IMR-90 (cell line): ENCODE measurements around the gene RAPGEF5. TPM values are rescaled to one million over a fixed set of nuclear protein-coding genes. Genes with fewer than 3 reads are reported as not detected.

ENCODE experiments used
- ATAC-seq: fragments of 200-7000 bp; cut with Tn5 transposase; 2 replicates; pipeline ENCODE4 v1.9.1; 2020; ENCODE audit warnings: low read depth, mild to moderate bottlenecking, moderate library complexity
- BruUV-seq: library from RNA; stranded (reverse); fragments of 400-500 nt; replicated peaks from 2 replicates; lab custom pipeline; 2021; lab: Mats Ljungman, UMichigan
- CTCF ChIA-PET: fragments of 300-600 bp; formaldehyde crosslinking; extraction: SDS; loops from one replicate; lab custom pipeline; 2021; ENCODE audit warnings: antibody characterized with exemption; lab: Yijun Ruan, JAX
- POLR2A ChIA-PET: fragments of 300-600 bp; sonication (Branson Sonifier 250); formaldehyde crosslinking; loops from one replicate; lab custom pipeline; 2022; ENCODE audit warnings: antibody characterized with exemption; ENCODE audit not compliant: unreplicated experiment; lab: Charles Lee
- DNase-seq: peaks from one replicate; pipeline ENCODE4 v3.0.0; 2013
- H2AFZ ChIP-seq: replicated peaks from 2 replicates; pipeline ENCODE3; 2013; ENCODE audit warnings: low read length, mild to moderate bottlenecking; ENCODE audit not compliant: poor library complexity
- H2AK5ac ChIP-seq: 2 replicates; pipeline ENCODE4 v1.6.1; 2013; ENCODE audit warnings: low read depth, low read length, inconsistent platforms
- H2AK9ac ChIP-seq: replicated peaks from 2 replicates; pipeline ENCODE3; 2013; ENCODE audit warnings: mild to moderate bottlenecking, low read depth, low read length, moderate library complexity; ENCODE audit not compliant: poor library complexity
- H2BK120ac ChIP-seq: 2 replicates; pipeline ENCODE4 v1.6.1; 2013; ENCODE audit warnings: low read depth, low read length, inconsistent platforms
- H2BK15ac ChIP-seq: 3 replicates; pipeline ENCODE4 v1.6.1; 2013; ENCODE audit warnings: low read depth, low read length, inconsistent platforms
- H2BK20ac ChIP-seq: 2 replicates; pipeline ENCODE4 v1.6.1; 2013; ENCODE audit warnings: low read depth, mild to moderate bottlenecking, inconsistent platforms, low read length, moderate library complexity
- H2BK5ac ChIP-seq: 2 replicates; pipeline ENCODE4 v1.6.1; 2013; ENCODE audit warnings: mild to moderate bottlenecking, low read depth, low read length, inconsistent platforms; ENCODE audit not compliant: poor library complexity, severe bottlenecking
- H3K14ac ChIP-seq: replicated peaks from 2 replicates; pipeline ENCODE4 v1.6.1; 2013; ENCODE audit warnings: low read depth, low read length, inconsistent platforms
- H3K18ac ChIP-seq: 2 replicates; pipeline ENCODE4 v1.6.1; 2013; ENCODE audit warnings: low read depth, low read length, control low read depth
- H3K23ac ChIP-seq: 2 replicates; pipeline ENCODE4 v1.6.1; 2013; ENCODE audit warnings: low read depth, low read length, inconsistent platforms
- H3K27ac ChIP-seq: 2 replicates; pipeline ENCODE4 v1.5.1; 2013; ENCODE audit warnings: mild to moderate bottlenecking, control low read depth, low read length; ENCODE audit not compliant: insufficient read depth
- H3K27me3 ChIP-seq: 2 replicates; pipeline ENCODE4 v1.6.1; 2013; ENCODE audit warnings: low read length; ENCODE audit not compliant: control insufficient read depth, insufficient read depth
- H3K36me3 ChIP-seq: 2 replicates; pipeline ENCODE4 v1.6.1; 2013; ENCODE audit warnings: low read length, mixed read lengths; ENCODE audit not compliant: control insufficient read depth, insufficient read depth
- H3K4ac ChIP-seq: 2 replicates; pipeline ENCODE4 v1.6.1; 2013; ENCODE audit warnings: low read depth, low read length, inconsistent platforms
- H3K4me1 ChIP-seq: 2 replicates; pipeline ENCODE4 v1.6.1; 2013; ENCODE audit warnings: low read length, mixed read lengths; ENCODE audit not compliant: control insufficient read depth, insufficient read depth
- H3K4me2 ChIP-seq: 2 replicates; pipeline ENCODE4 v1.6.1; 2013; ENCODE audit warnings: low read depth, mild to moderate bottlenecking, control low read depth, low read length, moderate library complexity
- H3K4me3 ChIP-seq: 2 replicates; pipeline ENCODE4 v1.5.1; 2013; ENCODE audit warnings: low read depth, mild to moderate bottlenecking, control low read depth, low read length, moderate library complexity; ENCODE audit not compliant: insufficient read depth
- H3K56ac ChIP-seq: 2 replicates; pipeline ENCODE4 v1.6.1; 2013; ENCODE audit warnings: low read length, inconsistent platforms; ENCODE audit not compliant: insufficient read depth; ENCODE audit errors: extremely low read depth
- H3K79me1 ChIP-seq, 2 experiments: 2 replicates each; pipeline ENCODE4 v1.6.1; 2013; ENCODE audit warnings: low read length in 2 of 2, inconsistent platforms in 1 of 2, low read depth in 1 of 2
- H3K9ac ChIP-seq: 2 replicates; pipeline ENCODE4 v1.6.1; 2013; ENCODE audit warnings: low read depth, low read length, control low read depth
- H3K9me1 ChIP-seq: 2 replicates; pipeline ENCODE4 v1.6.1; 2013; ENCODE audit warnings: low read length, inconsistent platforms; ENCODE audit not compliant: insufficient read depth
- H3K9me3 ChIP-seq: 2 replicates; pipeline ENCODE4 v1.6.1; 2013; ENCODE audit warnings: low read length; ENCODE audit not compliant: control insufficient read depth, insufficient read depth
- H4K20me1 ChIP-seq: 2 replicates; pipeline ENCODE4 v1.6.1; 2013; ENCODE audit warnings: low read length, inconsistent platforms; ENCODE audit not compliant: insufficient read depth
- H4K5ac ChIP-seq: 2 replicates; pipeline ENCODE4 v1.6.1; 2013; ENCODE audit warnings: mild to moderate bottlenecking, low read depth, low read length, control low read depth
- H4K8ac ChIP-seq, 2 experiments: 2 replicates each; pipeline ENCODE4 v1.6.1; 2013; ENCODE audit warnings: low read depth in 2 of 2, low read length in 2 of 2, control low read depth in 1 of 2, inconsistent platforms in 1 of 2
- H4K91ac ChIP-seq: 2 replicates; pipeline ENCODE4 v1.6.1; 2013; ENCODE audit warnings: low read depth, low read length, inconsistent platforms; ENCODE audit not compliant: insufficient read depth
- CHD1 ChIP-seq: IDR thresholded peaks from 2 replicates; pipeline ENCODE4 v1.6.1; 2012; ENCODE audit warnings: low read depth, low read length, improper control_type of control experiment
- FOS ChIP-seq: fragments of 150-350 bp; IDR thresholded peaks from 2 replicates; pipeline ENCODE4 v1.6.1; 2016; ENCODE audit warnings: low read depth, low read length
- MAFK ChIP-seq: IDR thresholded peaks from 2 replicates; pipeline ENCODE4 v1.6.1; 2012; ENCODE audit warnings: low read depth, low read length, improper control_type of control experiment
- MAZ ChIP-seq: IDR thresholded peaks from 2 replicates; pipeline ENCODE4 v1.6.1; 2012; ENCODE audit warnings: low read depth, mild to moderate bottlenecking, low read length, improper control_type of control experiment, moderate library complexity, borderline replicate concordance
- MXI1 ChIP-seq: IDR thresholded peaks from 2 replicates; pipeline ENCODE4 v1.6.1; 2012; ENCODE audit warnings: low read depth, mild to moderate bottlenecking, low read length, moderate library complexity, borderline replicate concordance
- NFE2L2 ChIP-seq: fragments of 150-350 bp; IDR thresholded peaks from 2 replicates; pipeline ENCODE4 v1.6.1; 2016; ENCODE audit warnings: low read depth, mild to moderate bottlenecking, low read length
- POLR2A ChIP-seq: IDR thresholded peaks from 2 replicates; pipeline ENCODE4 v1.6.1; 2012; ENCODE audit warnings: mild to moderate bottlenecking, low read depth, low read length
- RAD21 ChIP-seq: IDR thresholded peaks from 2 replicates; pipeline ENCODE4 v1.6.1; 2012; ENCODE audit warnings: low read length, improper control_type of control experiment
- RFX5 ChIP-seq: IDR thresholded peaks from 2 replicates; pipeline ENCODE4 v1.8.0; 2012; ENCODE audit warnings: low read depth, mild to moderate bottlenecking, low read length, moderate library complexity
- SMC3 ChIP-seq: fragments of 150-350 bp; IDR thresholded peaks from 2 replicates; pipeline ENCODE4 v1.6.1; 2016; ENCODE audit warnings: low read depth, mild to moderate bottlenecking, antibody characterized with exemption, low read length, moderate library complexity
- WGBS, 2 experiments: methylation state at CpG; one replicate each; pipeline versions ENCODE4 v1.1.5 to v1.1.7; 2013; ENCODE audit warnings: missing lambda C conversion rate in 2 of 2; ENCODE audit not compliant: insufficient read length in 1 of 2; ENCODE audit errors: extremely low coverage in 2 of 2; 5-methylcytosine and 5-hydroxymethylcytosine counted together
- dilution Hi-C: fragments of 300-500 bp; cut with HindIII; formaldehyde crosslinking; loops from one replicate; pipeline ENCODE4 v1.14.3; 2018; ENCODE audit warnings: low sequenced_read_pairs; ENCODE audit not compliant: unreplicated experiment
- in situ Hi-C: fragments of 300-500 bp; cut with MboI; formaldehyde crosslinking; loops from 3 replicates; pipeline ENCODE4 v1.14.3; 2019; ENCODE audit warnings: low sequenced_read_pairs, inconsistent platforms, mixed read lengths
- intact Hi-C: fragments of 100-400 bp; cut with micrococcal nuclease; formaldehyde crosslinking; loops from 2 replicates; pipeline ENCODE4 v1.10.0; 2022
- polyA plus RNA-seq, 3 experiments: library from polyadenylated mRNA; depleted of rRNA; stranded (reverse); fragments of >200 nt; gene quantifications; 2 replicates each; pipeline ENCODE4 v1.2.3, GENCODE V29; 2012; ENCODE audit warnings: low replicate concordance in 1 of 3
- total RNA-seq: library from RNA; depleted of rRNA; stranded (reverse); fragments of >200 nt; gene quantifications from 2 replicates; pipeline ENCODE4 v1.2.3, GENCODE V29; 2012
- TF ChIP-seq, protein P1 (sequence below): fragments of 150-350 bp; IDR thresholded peaks from 2 replicates; pipeline ENCODE4 v1.6.1; 2016; ENCODE audit warnings: low read depth, mild to moderate bottlenecking, low read length, moderate library complexity, borderline replicate concordance

RAPGEF5 gene
- total and polyA plus RNA-seq, 2 of the 4 experiments (the other 2 are of a cell fraction): 0.05 to 0.18 TPM

DNA sequence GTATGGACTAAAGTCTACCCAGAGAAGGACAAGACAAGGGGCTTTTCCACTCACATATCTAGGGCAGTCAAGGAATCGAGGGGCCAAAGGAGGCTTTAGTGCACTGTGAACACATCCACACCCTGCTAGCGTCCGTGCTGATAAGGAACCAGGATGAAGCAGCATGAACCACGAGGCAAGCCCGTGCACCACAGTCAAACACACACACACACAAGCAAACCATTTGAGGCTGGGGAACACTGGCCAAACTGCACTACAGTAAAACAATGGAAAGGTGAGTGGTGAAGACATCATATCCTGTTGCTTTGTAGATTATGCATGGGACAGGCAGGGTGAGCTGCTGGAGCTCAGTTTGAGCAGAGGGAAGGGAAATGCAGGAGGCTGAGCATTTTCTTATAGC, 233.8 kb downstream of the RAPGEF5 start:
- no peak overlapping the region for H3K27ac ChIP-seq
- H2AK5ac ChIP-seq: no peak overlapping the region
- in situ Hi-C loops (loop anchor here (25.0 kb wide), 1 partner anchor 939 kb away; no protein-coding TSS in a partner anchor), dilution Hi-C loops (loop anchor here (25.0 kb wide), 1 partner anchor 364 kb away; no protein-coding TSS in a partner anchor), intact Hi-C loops (no loop called here)
- no peak overlapping the region for H4K8ac ChIP-seq
- ChIA-PET CTCF (no interaction called here), POLR2A (no interaction called here)
- no peaks in the 10 kb centered on the region for H3K36me3 ChIP-seq
- no peak overlapping the region for H3K4me3 ChIP-seq
- no peak overlapping the region for H2BK20ac ChIP-seq
- no peaks in the 10 kb centered on the region for H3K4me1 ChIP-seq
- no TSS peak for BruUV-seq
- DNase-seq (no peak), ATAC-seq (no peak)
- no peak overlapping the region for H2BK120ac ChIP-seq
- no peak overlapping the region for H3K23ac ChIP-seq
- H4K20me1 ChIP-seq: no peaks in the 10 kb centered on the region
- no peak overlapping the region for H2BK15ac ChIP-seq
- H4K5ac ChIP-seq: no peak overlapping the region
- H3K79me1 ChIP-seq: no peaks in the 10 kb centered on the region
- no peak overlapping the region for H3K4ac ChIP-seq
- H3K18ac ChIP-seq: no peak overlapping the region
- no peak overlapping the region for H2BK5ac ChIP-seq
- TF ChIP-seq, protein P1, sequence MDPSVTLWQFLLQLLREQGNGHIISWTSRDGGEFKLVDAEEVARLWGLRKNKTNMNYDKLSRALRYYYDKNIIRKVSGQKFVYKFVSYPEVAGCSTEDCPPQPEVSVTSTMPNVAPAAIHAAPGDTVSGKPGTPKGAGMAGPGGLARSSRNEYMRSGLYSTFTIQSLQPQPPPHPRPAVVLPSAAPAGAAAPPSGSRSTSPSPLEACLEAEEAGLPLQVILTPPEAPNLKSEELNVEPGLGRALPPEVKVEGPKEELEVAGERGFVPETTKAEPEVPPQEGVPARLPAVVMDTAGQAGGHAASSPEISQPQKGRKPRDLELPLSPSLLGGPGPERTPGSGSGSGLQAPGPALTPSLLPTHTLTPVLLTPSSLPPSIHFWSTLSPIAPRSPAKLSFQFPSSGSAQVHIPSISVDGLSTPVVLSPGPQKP: no peak
- TF ChIP-seq MAZ (no peak), RAD21 (no peak), MAFK (no peak), RFX5 (no peak), SMC3 (no peak), POLR2A (no peak), MXI1 (no peak), FOS (no peak), CHD1 (no peak), NFE2L2 (no peak)
- H3K56ac ChIP-seq: no peak overlapping the region
- no CpG with 5 or more reads among the region's 5 CpGs for WGBS, 2 experiments
- H3K4me2 ChIP-seq: no peak overlapping the region
- no peaks in the 10 kb centered on the region; the same call in 1 of the 2 replicates for H3K9me3 ChIP-seq
- H3K27me3 ChIP-seq: peaks cover 10% of the 10 kb centered on the region
- no peak overlapping the region for H3K14ac ChIP-seq
- H4K91ac ChIP-seq: no peak overlapping the region
- H3K9ac ChIP-seq: no peak overlapping the region
- no peak overlapping the region for H2AK9ac ChIP-seq
- H3K9me1 ChIP-seq: no peaks in the 10 kb centered on the region
- H2AFZ ChIP-seq: peak overlapping the region; percentile 34
